ENCODE data around the gene FBXL5. TPM values are rescaled to one million over a fixed set of nuclear protein-coding genes. Genes with fewer than 3 reads are reported as not detected.

The FBXL5 gene
- total and polyA plus RNA-seq, 2 of the 13 experiments (the other 11 are each of a cell fraction or from before 2014, with no cell fraction given), result 17.4 to 45.3 TPM

- TF ChIP-seq NR2F6 (IDR thresholded peaks at IDR 0.05), result no peak
- no peak for TF ChIP-seq NR2F6 (CRISPR knock-in tag; IDR thresholded peaks at IDR 0.05)
- TF ChIP-seq SIX4 (CRISPR knock-in tag; IDR thresholded peaks at IDR 0.05), result no peak
- no peak for TF ChIP-seq RBAK (CRISPR knock-in tag; IDR thresholded peaks at IDR 0.05)
- no peak for TF ChIP-seq MTA3 (CRISPR knock-in tag; IDR thresholded peaks at IDR 0.05)
- no peak for TF ChIP-seq HNF4G (IDR thresholded peaks at IDR 0.05; ENCODE audit: borderline replicate concordance, low read depth, low read length)
- TF ChIP-seq HNF4G (CRISPR knock-in tag; IDR thresholded peaks at IDR 0.05; ENCODE audit: borderline replicate concordance, low read depth), result no peak
- TF ChIP-seq TRIM24 (CRISPR knock-in tag; IDR thresholded peaks at IDR 0.05), result no peak
- no peak for TF ChIP-seq ZNF792 (CRISPR knock-in tag; IDR thresholded peaks at IDR 0.05)
These were observed 67.5 kb downstream of the FBXL5 start (continued) for GRCh38 chr4:15587649-15588048.

- Histone ChIP-seq H3K9me3 (ENCODE audit: low read length) (no peaks in the 10 kb centered on the region), H3K27ac (ENCODE audit: extremely low read length, insufficient read depth, low read length) (no peak overlapping the region), H4K20me1 (ENCODE audit: insufficient read depth, low read length) (no peaks in the 10 kb centered on the region), H3K36me3 (replicated peaks in 1 of 2; ENCODE audit: control insufficient read depth in 1 of 2, insufficient read depth in 2 of 2, low read length in 2 of 2) (no peaks in the 10 kb centered on the region), H3K9ac (ENCODE audit: insufficient read depth, low read depth, low read length) (no peak overlapping the region), H3K4me2 (ENCODE audit: low read depth, low read length) (no peak overlapping the region), H3K27me3 (ENCODE audit: control insufficient read depth in 1 of 2, insufficient read depth in 2 of 2, low read length in 2 of 2) (no peaks in the 10 kb centered on the region), H3K79me2 (ENCODE audit: insufficient read depth, low read length) (no peaks in the 10 kb centered on the region), H3K4me1 (ENCODE audit: insufficient read depth, low read length) (no peaks in the 10 kb centered on the region), H3K4me3 (replicated peaks in 1 of 3; ENCODE audit: insufficient read depth in 1 of 3, low read depth in 2 of 3, low read length in 3 of 3) (no peak overlapping the region), H2AFZ (ENCODE audit: low read length) (no peak overlapping the region)
- ATAC-seq, result no peak
- TF ChIP-seq ZZZ3 (CRISPR knock-in tag; IDR thresholded peaks at IDR 0.05; ENCODE audit: borderline replicate concordance) (no peak), TFE3 (CRISPR knock-in tag; IDR thresholded peaks at IDR 0.05) (no peak), TBL1XR1 (IDR thresholded peaks at IDR 0.05; ENCODE audit: borderline replicate concordance, low read length, partially characterized antibody) (no peak), CREBL2 (CRISPR knock-in tag; IDR thresholded peaks at IDR 0.05; ENCODE audit: borderline replicate concordance) (no peak), ZNF572 (CRISPR knock-in tag; IDR thresholded peaks at IDR 0.05) (no peak), HMGXB3 (CRISPR knock-in tag; IDR thresholded peaks at IDR 0.05; ENCODE audit: borderline replicate concordance) (no peak), KAT2B (IDR thresholded peaks at IDR 0.05; ENCODE audit: borderline replicate concordance, low read depth, low read length) (no peak)
- ChIA-PET POLR2A (no interaction called here), CTCF (ENCODE audit: low intra/inter-chr PET ratio, low total read pairs) (no interaction called here)
- in situ Hi-C loops (cut with HindIII; ENCODE audit: extremely low pct_ligation_motif_present, low pct_unique_long_range_greater_than_20kb), result no loop called here
- FAIRE-seq, result no peak
- BruUV-seq (replicated peaks), result no TSS peak
- DNase-seq (ENCODE audit: low spot score), result no peak
- intact Hi-C loops (cut with micrococcal nuclease; ENCODE audit: unreplicated experiment), result no loop called here
- WGBS (ENCODE audit: low lambda C conversion rate), result 86% methylated on average over 1 of the region's 1 CpG
These were observed 69.1 kb downstream of the FBXL5 start for GRCh38 chr4:15586066-15586465.
